NCI-H748 treated with DMSO at 0.1 percent for 48 hours (cell line): ENCODE measurements around the gene VSX1.

Experiments
- DNase-seq: peaks from one replicate; lab custom pipeline; 2025; lab: John Stamatoyannopoulos, UW

Gene VSX1

DNA sequence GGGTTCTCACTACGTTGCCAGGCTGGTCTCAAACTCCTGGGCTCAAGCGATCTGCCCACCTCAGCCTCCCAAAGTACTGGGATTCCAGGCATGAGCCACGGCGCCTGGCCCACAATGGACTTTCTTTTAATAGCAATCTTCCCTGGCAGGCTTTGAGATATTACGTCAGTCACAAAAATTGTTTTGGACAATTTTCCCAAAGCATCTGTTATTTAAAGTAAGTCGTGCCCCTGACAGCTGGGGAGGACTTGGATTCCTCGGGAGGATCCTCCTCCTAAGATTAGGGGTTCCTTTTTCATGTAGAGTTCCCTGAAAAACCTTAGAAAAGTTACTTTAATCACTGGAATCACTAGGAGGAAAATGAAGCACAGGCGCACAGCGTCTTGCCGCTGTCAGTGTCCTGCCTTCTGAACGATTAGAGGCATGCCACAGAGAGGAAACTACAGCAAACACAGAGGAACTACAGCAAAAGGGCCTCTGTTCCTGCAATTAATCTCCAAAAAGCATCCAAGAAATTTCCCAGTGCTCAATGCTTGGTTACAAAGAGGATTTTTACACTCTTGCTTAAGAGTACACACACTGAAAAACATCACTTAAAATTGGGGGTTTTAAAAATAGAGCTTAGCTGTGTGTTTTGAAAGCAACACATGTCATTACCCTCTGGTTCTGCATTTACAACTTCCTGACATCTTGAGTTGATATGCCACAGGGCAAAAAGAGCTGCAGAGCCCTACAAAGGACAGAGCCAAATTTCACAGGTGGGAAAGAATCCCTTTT, 28.5 kb downstream of the VSX1 start:
- DNase-seq = no peak

DNA sequence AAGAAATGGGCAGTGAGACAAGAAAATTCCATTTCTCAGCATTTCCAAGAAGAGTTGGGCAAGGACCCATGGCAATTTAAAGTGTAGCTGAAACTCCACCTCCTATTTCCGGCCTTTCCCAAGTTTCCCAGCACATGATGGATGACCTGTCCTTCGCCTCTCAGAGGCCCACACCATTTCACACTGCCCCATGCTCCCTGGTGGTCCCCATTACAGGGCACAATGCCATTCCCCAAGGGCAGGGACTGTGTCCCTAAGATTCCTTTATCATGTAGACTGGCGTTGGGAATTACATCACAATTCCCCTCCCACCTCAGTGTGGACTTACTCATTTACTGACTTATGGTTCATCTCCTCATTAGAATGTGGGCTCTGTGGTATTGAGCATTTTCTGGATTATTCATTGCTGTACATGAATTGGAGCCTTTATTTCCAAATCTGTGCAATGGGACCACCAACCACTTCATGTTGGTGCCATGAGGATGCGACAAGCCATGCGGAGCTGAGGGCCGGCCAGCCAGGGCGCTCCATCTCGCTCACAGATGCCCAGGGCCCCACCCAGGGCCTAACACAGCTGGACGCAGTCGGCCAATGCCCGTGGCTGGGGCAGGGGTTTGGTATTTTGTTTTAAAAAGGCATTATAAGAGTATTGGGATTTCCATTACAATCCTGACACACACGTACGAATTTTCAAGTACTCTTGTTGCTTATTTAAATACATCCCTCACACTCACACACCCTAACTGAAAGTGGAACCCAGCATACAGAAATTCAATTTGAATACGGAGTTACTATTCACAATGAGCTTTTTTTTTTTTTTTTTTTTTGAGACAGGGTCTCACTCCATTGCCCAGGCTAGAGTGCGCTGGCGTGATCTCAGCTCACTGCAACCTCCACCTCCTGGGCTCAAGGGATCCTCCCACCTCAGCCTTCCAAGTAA, 29.4 kb downstream of the VSX1 start:
- no peak for DNase-seq

DNA sequence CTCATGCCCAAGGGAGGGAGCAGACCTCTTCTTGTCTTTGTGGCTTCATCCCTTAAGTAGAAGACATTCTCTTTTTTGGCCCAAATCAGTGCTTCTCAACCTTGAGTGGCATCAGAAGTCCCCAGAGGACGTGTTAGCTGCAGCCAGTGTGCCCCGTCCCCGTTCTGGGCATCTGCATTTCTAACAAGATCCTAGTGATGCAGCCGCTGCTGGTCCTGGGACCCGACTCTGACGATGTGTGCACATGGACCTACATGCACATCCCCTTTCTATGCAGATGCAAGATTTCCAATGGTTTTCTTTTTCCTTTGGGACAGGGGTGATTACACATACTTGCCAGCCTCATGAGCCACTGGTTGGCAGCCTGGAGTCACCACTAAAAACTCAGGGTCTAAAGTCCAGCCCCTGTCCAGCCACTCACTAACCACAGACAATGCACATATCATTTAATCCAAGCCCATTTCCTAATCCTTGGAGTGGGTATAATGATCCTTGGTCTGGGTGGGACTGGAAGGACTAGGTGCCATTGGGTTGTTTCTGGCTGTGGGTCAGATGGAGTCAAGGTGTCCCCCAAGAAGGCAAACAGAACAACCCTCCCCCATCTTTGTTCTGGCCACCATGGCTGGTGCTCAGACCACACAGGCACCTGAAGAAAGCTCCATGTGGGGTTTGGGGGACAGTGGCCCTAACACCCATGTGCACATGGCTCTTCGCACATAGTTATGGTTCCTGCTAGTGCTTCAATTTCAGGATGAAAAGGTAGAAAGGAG, 30.4 kb downstream of the VSX1 start:
- no peak for DNase-seq

DNA sequence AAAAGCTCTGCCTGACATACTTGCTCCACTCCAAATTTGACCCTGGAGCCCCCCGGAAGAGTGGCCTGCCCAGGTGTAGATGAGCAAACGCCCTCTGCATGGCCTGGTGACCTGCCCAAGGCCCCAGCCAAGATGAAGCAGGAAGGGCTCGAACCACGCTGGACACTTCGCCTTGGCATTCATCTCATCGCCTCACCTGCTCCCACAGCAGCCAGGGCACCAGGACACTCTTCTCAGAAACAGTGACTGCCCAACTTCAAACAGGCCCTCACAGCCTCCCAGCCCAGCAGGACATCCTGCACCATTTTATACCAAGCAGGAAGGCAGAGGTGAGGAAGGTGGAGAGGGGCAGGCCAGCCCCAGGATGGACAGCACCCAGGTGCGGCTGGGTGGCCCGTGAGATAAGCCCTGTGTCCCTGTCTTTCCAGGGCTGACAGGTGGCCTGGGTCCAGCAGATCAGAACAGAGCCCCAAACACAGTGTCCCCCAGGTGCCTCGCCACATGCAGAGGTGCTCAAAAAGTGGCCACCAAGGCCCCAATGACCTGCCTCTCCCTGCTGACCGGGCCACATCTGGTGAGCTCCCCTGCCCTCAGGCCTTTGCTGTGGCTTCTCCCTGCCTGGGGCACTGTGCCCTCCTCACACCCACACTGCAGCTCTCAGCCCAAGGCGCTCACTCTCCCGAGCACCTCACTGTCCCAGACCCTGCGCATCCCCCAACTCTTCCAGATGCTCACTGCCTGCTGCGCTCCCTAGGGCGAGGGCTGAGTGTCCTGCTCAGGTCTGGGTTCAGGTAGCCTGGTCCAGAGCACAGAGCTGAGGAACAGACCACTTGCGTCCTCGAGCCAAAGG, 31.2 kb downstream of the VSX1 start:
- no peak for DNase-seq

DNA sequence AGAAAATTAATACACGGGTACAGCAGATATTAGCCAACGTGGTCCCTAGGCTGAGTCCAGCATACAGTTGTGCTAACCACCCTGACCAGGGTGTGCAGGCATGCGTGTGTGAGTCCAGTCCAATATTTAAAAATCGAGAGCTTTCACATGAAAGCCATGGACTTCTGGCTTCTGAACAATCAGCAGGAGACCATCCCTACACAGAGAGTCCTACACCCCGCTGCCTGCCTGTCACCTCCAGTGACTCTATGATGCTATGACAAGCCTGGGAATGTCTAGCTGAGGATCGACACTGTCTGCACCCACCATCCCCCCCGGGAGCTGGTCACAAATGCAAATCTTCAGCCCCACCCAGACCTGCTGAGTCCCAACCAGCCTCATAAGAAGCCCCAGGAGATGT, 31.9 kb downstream of the VSX1 start:
- no peak for DNase-seq

DNA sequence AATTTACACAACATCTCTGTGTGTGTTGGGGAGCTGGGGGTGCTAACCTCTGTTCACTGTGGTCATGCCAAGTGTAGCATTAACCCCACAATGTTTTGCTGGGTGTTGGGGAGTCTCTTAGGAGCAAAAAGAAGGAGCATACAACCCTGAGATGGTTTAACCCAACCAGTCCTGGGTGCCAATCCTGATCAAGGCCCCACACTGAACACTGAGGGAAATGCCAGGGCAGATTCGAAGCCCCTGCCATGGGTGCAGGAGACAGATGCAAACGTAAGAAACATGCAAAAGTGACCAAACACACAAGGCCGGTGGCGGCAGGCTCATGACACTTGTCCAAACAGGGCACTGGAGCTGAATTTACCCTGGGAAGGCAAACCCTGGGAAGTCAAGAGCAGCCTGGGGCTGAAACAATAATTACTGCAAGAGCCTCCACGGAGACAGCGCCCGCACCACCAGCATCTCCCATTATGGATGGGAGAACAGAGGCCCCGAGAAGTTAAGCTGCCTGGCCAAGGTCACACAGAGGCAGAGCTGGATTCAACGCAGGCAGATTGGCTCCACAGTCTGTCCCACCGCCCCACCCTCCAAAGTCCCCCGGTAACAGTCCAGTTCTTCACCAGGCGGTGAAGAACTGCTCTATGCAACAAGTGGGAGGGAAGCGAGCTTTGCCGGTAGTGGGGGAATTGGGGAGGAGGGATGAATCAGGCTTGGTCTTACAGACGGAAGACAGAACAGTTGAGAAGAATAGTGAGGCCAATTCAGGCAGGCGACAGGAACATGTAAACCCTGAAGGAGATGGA, 32.5 kb downstream of the VSX1 start:
- DNase-seq = no peak

DNA sequence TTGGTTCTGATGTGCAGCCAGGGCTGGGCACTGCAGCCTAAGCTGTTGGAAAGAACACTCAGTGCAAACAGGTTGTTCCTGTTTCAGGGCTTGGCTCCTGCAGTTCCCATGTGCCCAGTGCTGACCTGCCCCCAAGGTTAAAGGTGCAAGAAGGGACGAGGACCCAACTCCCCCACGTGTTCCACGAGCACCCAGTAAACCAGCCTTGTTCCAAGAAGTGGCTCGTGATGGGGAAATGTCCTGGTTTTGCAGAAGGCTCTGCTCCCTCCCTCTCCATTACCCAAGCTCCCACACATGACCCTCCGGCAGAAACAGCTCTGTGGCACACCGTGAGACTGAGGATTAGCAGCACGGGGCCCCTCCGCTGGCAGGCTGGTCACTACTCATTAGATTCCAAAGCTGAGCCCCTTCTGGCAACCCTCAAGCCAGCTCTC, 33.4 kb downstream of the VSX1 start:
- DNase-seq = no peak

DNA sequence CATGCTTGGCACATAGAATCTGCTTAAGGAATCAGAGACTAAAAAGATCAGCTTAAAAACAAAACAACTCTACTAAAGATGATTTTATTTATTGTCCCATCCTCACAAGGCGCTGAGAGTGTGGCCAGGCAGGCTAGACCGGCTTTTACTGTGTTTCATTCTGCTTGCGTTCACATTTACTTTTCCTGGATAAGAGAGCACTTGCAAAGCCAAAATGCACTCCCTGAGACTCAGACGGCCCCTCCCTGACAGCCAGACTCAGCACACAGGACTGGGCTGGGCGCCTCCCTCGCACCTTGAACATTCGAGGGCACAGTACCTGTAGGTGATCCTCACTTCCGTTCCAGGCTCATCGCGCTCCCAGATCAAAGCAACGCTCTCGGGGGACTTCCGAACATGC, 34.2 kb downstream of the VSX1 start:
- no peak for DNase-seq

DNA sequence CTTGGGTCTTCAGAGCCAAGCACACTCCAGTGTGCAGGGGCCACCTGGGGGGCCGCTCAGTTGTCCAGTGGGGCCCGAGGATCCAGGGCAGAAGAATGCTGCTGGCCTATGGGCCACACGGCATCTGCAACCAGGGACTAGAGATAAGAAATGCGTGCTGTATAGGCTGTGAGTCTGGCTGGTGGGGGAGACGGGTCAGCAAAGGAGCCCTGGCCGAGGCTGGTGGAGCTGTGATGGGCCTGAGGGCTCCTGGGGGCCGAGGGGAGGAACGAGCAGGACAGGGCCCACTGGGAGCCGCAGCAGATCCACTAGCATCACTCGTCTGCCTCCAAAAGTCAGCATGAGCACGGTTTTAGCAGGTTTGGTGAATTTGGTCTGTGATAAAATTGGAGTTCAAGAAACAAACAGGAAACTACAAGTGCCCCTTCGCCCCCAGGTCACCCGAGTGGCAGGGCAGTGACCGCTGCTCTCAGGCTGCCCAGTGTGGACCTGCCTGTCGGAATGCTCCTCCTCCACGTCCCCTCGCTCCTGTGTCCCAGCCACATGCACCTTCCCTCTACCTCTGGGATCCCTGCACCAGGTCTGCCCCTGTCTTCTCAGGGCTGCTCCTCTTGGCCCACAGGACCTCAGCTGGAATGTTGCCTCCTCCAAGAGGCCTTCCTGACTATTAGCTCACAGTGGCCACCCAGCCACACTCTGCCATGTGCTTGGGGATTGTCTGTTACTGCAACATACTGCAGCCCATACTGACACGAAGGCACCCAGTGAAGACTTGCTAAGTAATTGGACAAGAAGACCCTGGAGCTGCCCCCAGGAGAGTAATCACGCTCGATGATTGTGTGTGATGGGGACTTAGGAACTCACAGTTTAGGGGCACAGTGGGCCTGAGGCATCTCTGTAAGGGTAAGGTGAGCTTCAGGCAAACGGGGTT, 34.9 kb downstream of the VSX1 start:
- no peak for DNase-seq

DNA sequence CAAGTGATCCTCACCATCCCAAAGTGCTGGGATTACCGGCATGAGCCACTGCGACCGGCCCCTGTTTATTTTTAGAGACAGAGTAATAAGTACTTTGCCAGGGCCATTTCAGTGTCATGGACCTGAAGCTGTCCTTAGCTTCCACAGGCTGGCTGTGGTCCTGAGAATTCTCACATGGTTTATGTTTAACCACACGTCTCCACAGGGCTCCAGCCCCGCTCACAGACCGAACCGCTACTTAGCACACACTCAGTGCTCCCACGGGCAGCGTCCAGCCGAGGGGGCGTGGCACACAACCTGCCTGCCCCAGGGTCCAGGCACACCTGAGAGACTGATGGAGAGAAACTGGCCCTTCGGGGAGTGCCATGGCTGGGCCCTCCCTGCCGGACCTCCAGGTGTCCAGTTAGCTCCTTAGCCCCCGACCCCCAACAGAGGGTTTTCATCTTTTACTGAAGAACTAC, 35.7 kb downstream of the VSX1 start:
- DNase-seq = no peak

DNA sequence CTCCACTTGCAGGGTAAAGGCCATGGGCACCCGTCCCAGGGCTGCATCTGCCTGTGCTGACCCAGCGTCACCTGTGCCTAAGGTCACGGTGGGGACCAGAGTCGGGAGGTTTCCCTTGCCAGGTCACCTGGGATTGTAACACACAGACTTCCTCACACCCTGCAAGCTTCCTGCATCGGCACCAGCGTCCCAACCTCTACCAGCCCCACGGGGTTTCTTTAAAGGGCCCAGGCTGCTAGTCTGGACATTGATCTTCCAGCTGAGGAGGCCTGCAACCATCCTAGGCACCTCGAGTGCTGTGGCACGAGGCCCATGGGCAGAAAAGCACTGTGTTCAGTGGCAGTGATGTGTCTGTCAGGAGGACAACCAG, 36.6 kb downstream of the VSX1 start:
- no peak for DNase-seq

DNA sequence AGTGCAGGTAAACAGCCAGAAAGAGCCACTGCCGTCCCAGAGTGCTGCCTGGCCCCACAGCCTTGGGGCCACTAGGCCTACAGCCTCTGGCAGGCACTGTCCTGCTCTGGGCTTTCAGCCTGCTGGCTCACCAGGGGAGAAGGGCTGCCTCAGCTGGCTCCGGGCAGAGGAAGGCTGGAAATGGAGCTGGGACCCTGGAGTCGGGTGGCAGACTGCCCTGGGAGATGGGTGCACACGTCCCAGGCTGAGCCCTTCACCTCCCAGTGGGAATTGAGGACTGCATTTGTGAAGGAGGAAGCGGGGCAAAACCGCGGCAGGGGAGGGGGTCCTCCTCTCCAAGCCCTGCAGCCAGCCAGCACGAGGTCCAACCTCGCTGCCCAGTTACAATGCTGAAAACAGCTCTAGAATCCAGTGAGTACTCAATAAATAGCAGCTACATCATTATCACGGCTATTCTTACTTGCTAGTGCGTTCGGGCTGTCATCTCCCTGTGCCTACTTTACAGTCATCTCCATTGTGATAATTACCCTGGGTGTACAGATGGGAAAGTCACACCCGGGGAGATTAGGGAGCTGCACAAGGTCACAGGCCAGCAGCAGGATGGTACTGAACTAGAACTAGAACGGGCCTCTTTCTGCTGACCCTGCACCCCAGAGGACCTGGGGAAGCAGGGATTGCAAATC, 37.1 kb downstream of the VSX1 start:
- DNase-seq = no peak

DNA sequence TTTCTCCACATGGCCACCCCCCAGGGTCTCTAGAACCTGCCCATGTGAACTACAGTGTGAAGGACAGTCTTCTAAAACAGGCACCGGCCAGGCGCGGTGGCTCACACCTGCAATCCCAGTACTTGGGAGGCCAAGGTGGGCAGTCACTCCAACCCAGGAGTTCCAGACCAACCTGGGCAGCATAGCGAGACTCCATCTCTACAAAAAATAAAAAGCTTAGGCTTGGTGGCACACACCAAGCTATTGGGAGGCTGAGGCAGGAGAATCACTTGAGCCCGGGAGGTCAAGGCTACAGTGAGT, 37.7 kb downstream of the VSX1 start:
- no peak for DNase-seq

DNA sequence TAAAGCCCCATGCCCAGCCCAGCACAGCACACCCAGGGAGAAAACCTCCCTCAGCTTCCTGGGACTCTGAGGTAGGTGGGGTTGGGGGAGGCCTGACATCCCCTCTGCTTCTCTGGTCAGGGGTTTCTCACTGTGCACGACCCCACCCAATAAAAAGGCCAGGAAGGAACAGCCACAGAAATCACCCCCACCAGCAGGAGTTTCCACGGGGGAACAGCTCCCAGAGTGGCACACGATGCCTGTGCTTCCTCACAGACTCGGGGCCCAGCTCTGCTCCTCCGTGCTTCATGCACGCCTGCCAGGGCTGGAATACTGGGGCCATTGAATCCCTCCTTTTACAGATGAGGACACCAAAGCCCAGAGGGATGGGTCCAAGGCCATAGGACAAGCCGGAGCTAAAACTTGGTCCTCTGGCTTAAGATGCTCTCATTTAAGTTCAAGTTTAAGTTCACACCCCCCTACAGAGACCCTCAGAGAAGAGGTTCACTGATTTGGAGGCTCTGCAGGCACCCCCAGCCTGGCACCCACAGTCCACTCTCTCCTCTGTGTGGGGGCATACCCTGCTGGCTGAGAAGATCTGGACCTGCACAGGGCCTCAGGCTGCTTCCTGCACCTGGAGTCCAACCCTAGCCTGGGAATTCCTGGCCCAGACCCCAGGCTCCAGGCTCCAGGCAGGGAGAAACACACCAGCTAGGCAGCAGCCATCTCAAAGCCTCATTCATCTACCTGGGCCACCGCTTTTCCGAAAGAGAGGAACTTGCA, 38.3 kb downstream of the VSX1 start:
- no peak for DNase-seq

DNA sequence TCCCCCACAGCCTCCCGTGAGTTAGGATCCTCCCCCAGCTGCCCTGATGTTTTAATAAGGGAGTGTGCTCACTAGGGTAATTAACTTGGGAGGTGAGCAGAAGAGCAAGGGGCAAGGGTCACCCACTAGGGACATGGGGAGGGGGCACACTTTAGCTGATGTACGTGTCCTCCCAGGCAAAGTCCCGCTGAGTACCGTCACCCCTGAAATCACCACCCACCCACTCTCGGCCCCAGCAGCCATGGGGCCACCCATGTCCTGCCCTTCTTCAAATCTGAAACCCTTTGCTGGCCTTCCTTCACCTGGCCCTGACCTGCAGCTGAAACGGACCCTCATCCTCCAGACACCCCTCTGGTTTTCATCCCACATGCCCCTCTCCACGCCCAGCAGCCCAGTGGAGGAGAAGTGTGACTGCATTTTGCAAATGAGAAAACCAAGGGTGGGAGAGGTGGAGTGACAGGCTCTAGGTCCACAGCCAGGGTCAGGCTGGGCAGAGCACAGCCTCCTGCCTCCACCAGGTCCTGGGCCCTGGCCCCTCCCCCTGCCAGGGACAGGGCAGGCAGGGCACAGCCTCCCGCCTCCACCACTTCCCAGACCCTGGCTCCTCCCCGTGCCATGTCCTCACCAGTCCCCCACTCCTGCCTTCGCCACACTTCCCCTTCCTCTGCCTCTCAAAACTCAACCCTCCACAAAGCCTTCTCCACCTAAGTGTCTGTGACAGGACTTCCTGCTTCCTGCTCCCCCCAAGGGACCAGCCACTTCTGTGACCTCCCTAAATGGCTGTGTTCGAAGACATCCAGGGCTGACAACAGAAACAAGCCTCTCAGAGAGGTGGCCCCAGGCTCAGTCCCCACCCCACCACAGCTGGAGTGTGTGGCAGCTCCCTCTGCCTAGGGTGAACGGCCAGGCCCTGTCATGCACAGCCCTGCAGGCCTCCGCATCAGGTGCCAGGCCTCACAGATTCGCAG, 39.1 kb downstream of the VSX1 start:
- no peak for DNase-seq

DNA sequence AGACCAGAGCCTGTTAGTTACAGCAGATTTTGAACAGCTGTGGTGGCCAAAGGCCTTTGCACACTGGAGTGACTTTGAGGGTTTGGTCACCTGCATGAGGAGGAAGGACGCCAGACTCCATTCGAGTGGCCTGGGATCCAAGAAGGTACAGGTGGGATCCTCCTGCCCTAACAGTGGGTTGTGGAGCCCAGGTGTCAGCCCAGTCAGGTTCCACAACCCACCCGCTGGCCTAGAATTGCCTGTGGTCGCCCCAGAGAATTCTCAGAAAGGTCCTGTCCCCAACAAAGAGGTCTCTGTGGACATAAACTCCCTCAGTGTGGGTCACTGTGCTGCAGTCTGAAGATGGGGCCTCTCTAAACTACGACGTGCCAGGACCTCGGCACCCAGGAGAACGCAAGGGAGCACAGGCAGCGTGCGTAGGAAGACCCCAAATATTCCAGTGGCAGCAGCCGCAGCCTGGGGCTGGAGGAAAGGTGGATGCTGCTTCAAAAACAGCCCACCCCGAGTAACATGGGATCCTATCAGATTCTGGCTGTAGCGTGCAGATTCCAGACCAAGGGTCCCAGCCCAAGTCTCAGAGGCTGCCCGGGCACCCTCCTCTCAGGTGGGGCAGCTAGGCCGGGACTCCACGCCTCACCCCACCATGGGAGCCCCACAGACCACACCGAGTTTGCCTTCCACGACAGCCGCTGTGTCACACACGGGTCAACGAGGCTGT, 40.0 kb downstream of the VSX1 start:
- no peak for DNase-seq

DNA sequence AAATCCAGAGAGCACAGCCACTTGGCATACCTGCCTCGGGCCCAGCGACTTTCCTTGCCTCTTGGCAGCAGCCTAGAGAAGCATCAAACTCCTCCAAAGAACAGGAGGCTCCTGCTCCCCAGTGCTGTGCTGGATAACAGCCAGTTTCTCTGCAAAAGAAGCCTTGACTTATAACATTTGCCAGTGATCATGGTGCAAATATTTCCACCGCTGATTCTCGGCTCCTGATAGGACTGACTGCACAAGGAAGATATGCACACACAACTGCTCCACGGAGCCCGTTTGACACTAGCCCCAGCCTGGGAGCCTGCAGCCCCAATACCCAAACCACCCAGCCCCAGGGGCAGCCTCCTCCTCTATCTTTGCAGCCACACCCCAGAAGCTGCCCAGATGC, 41.5 kb downstream of the VSX1 start:
- no peak for DNase-seq
